Left lobe of liver (tissue), 2 donors: ENCODE data around the gene VWA5A. TPM values are rescaled to one million over a fixed set of nuclear protein-coding genes. Genes with fewer than 3 reads are reported as not detected.
"Not testable (repeated sequence)": the region's sequence is repeated elsewhere in the genome, so short reads cannot be mapped to it uniquely, and the experiment has no call there.

Source experiments
- ATAC-seq: fragments of 200-7000 bp; cut with Tn5 transposase; one replicate; pipeline ENCODE4 v1.9.1; 2020; ENCODE audit warnings: mild to moderate bottlenecking, moderate library complexity
- DNase-seq: peaks from one replicate; pipeline ENCODE4 v3.0.0-alpha.2; 2020; ENCODE audit warnings: low spot score
- total RNA-seq: library from RNA; stranded (reverse); gene quantifications from one replicate; pipeline ENCODE4 v1.2.1, GENCODE V29; 2021
- donor health status: DM: no; HTN: no; CAD: no; lungs with moderate emphysema.
- donor health status: DM: no; HTN: yes; CAD: no.

Gene VWA5A
- total RNA-seq, 1 donor from 2014 or later: 3.4 TPM

GRCh38 chr11:124085997-124086846 lies 29.0 kb upstream of the VWA5A start:
- DNase-seq: no peak
- no peak for ATAC-seq

GRCh38 chr11:124090996-124091395 lies 24.3 kb upstream of the VWA5A start:
- DNase-seq: no peak
- ATAC-seq: no peak

DNA sequence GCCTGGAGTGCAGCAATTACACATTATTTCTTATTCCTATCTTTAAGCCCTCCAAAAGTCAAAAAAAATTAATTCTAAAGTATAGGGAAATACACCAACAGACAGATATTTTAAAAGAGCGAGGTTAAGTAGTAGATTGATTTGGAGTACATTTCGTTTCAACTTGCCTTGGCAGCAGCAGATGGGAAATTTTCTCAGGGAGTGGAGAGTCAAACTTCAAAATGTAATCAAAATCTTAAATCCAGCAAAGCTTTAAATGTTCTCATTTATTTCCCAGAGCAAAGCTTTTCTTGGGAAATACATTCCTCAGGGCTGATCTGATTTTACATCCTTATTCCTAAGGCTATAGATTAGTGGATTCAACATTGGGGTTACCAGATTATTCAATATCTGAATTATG lies 21.9 kb upstream of the VWA5A start:
- ATAC-seq (no peak), DNase-seq (no peak)

DNA sequence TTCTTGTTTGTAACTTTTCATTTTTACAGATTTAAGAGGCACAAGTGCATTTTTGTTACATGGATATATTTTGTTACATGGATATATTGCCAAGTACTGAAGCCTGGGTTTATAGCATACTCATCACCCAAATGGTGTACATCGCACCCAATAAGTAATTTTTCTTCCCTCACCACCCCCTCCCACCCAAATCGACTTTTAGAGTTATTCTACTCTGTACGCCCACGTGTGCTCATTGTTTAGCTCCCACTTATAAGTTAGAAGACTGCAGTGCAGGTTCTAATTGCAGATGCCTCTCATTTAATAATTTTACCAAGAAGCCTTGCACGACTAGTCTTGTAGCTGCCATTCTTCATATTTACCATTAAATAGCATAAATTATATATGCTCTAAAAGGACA lies 20.5 kb upstream of the VWA5A start:
- ATAC-seq (no peak), DNase-seq (no peak)

DNA sequence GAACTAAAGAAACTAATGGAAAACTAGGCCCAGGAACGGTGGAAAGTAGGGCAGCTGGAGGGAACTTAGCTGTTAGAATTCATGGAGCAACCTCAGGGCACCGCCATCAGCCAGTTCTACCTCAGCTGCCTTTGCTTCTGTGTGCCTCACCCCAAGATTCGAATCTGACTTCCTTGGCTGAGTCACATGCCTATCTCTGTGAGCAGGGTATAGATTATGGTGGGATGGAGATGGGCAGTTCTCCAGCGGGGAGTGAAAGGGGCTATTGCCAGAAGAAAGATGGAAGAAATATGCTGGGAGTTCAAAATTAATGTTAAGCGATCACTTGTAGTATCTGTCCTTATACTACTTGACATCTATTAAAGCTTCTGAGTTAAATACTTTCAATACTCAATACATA lies 18.9 kb upstream of the VWA5A start:
- ATAC-seq (no peak), DNase-seq (no peak)

DNA sequence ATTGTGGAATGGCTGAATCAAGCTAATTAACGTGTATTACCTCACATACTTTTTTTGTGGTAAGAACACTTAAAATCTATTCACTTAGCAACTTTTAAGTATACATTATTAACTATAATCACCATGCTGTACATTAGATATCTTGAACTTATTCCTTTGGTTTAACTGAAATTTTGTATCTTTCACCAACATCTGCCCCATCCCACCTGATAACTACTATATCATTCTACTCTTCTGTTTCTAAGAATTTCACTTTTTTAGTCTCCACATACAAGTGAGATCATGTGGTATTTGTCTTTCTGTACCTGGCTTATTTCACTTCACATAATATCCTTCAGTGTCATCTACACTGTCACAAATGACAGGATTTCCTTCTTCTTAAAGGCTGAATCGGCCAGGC lies 17.1 kb upstream of the VWA5A start:
- DNase-seq (no peak), ATAC-seq (no peak)

GRCh38 chr11:124101737-124102136 lies 13.5 kb upstream of the VWA5A start:
- no peak for DNase-seq

DNA sequence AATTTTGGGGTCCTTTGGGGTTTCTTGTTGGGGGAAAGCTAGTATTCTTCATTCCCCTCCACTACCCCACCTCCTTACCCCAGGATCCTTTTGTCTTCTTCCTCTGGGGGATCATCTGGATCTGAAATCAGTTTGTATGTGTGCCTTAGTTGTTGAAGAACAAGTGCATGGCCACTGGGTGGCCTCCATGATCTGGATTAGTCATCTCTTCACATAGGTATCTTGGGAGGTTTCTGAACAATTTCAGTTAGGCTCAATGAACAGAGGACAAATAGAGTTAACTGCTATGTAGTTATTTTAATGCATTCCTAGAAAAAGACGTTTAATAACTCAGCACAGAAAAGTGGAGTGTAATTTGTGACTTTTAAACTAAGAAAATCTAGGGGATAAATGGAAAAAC lies 7.1 kb upstream of the VWA5A start:
- ATAC-seq (peak; percentile 63), DNase-seq (no peak)

More at GRCh38 chr11:124101737-124102136, 13.5 kb upstream of the VWA5A start:
- ATAC-seq: no peak

GRCh38 chr11:124109377-124109776 lies 5.9 kb upstream of the VWA5A start:
- DNase-seq (no peak), ATAC-seq (no peak)

- no peak for DNase-seq
- no peak for ATAC-seq
Observed at GRCh38 chr11:124110201-124110600, 5.0 kb upstream of the VWA5A start.

DNA sequence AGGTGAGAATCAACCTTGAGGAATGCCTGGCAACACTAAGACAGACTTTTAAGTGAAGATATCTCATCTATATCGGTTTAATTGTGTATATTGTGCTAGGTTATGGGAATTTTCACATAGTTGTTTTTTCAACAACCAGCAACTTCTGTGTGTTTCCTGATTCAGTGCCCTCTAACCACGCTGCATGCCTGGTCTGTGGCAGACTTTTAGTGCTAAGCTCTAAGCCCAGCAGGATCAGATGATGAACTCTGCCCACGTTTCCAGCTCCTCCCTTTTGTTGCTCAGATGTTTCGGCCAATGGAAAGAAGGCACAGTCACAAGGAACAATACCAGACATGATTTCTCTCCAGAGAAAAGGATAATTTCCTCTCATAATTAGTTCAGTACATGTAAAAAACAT lies 1.4 kb upstream of the VWA5A start:
- ATAC-seq (no peak), DNase-seq (no peak)

GRCh38 chr11:124115782-124116616 lies 749 bp downstream of the VWA5A start:
- DNase-seq: no peak
- ATAC-seq: peak; percentile 58

GRCh38 chr11:124119103-124119502 lies 3.9 kb downstream of the VWA5A start:
- no peak for ATAC-seq
- no peak for DNase-seq

DNA sequence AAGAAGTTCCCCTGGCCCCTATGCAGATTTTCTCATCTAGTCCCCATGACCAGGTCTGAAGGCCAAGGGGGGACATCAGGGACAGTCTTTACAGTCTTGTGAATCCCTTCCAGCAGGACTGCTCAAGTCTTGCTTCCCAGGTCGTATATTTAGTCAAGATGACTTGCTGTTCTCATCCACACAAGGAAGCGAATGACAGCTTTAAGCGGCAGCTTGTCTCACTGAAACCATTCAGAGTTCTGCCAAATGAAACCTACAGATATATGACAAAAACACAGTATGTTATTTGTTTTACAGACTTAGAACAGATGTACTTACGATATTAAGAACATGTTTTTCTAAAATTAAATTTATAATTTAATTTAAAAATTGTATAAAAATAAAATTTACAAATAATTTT lies 5.6 kb downstream of the VWA5A start:
- ATAC-seq: no peak
- DNase-seq: no peak

DNA sequence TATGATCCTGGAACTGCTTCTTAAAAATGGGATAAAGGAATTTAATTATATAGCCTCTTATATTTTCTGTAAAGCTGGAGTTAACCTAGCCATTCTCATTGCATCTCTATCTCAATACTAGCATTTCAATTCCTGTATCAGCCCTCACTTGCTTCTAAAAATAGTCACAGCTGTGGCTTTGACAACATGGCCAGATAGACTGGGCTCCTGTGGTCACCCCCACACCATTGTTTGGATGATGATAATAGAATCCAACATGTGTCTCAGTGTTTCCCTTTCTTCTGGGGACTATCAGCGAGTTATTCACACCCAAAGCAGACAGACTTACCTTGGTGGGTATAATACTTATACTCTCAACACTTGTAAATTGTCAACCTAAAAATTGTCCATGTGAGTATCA lies 6.9 kb downstream of the VWA5A start:
- no peak for ATAC-seq
- no peak for DNase-seq

GRCh38 chr11:124123622-124124021 lies 8.4 kb downstream of the VWA5A start:
- no peak for ATAC-seq
- no peak for DNase-seq

DNA sequence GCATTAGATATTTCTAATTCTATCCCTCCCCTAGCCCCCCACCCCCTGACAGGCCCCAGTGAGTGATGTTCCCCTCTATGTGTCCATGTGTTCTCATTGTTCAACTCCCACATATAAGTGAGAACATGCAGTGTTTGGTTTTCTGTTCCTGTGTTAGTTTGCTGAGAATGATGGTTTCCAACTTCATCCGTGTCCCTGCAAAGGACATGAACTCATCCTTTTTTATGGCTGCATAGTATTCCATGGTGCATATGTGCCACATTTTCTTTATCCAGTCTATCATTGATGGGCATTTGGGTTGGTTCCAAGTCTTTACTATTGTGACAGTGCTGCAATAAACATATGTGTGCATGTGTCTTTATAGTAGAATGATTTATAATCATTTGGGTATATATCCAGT lies 11.9 kb downstream of the VWA5A start:
- DNase-seq, ATAC-seq: not testable (repeated sequence)

- ATAC-seq (no peak), DNase-seq (no peak)
Observed at GRCh38 chr11:124143034-124143433, 27.8 kb downstream of the VWA5A start.

- DNase-seq (no peak), ATAC-seq (no peak)
Observed at GRCh38 chr11:124147951-124148350, 32.7 kb downstream of the VWA5A start.

GRCh38 chr11:124150684-124151083 lies 35.4 kb downstream of the VWA5A start:
- ATAC-seq (no peak), DNase-seq (no peak)

DNA sequence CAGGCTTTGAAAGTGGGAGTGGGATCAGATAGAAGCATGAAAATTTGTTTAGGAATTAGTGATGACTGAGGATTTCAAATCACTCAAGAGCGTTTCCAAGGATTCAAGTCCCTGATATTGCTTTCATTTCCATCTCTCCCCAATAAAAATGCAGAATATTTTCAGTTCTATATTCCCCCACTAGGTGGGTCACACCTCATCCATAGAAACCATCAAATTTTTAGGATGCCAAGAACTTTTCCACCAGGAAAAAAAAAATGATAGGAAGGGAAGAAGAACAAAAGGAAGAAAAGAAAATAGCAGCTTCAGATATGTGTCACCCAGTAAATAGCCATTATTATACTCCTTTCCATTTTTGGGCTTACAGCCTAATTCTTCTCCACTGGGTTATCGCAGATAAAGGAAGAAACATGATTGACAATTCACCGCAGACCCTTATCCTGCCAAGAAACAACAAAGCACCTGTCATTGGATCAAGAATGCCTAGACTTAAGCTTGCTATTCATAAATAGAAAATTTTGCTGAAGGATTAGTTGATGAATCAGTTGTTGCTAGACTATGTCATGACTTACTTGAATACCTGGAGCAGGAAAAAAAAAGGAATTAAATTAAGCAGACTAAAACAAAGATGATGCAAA lies 37.6 kb downstream of the VWA5A start:
- no peak for DNase-seq
- ATAC-seq: no peak

DNA sequence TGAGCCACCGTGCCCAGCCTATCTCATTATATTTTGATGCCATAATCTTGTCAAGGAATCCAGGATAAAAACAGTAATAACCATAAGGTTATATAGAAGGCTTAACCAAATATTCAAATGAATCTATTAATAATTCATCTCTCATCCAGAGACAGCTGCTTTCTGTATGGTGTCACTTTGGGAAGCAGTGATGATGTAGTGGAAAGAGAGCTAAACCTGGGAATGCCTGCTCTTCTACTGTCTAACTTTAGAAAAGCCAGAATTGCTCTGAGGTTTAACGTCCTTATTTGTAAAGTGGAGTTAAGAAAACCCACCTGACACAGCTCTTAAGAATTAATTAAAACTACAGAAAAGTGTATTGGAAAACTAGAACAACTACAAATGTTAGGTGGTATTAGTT lies 38.6 kb downstream of the VWA5A start:
- DNase-seq (no peak), ATAC-seq (no peak)
